Endodermal cell (in vitro differentiated cells): ENCODE data around the gene ATG12. TPM values are rescaled to one million over a fixed set of nuclear protein-coding genes. Genes with fewer than 3 reads are reported as not detected.
"Not testable (repeated sequence)": the region's sequence is repeated elsewhere in the genome, so short reads cannot be mapped to it uniquely, and the experiment has no call there.

Experiments
- DNase-seq: peaks from one replicate; pipeline ENCODE4 v3.0.0-alpha.2; 2017
- H3K27ac ChIP-seq: 2 replicates; pipeline ENCODE4 v1.5.1; 2013; ENCODE audit warnings: mild to moderate bottlenecking, low read depth, low read length, moderate library complexity
- H3K27me3 ChIP-seq: 2 replicates; pipeline ENCODE4 v1.6.1; 2013; ENCODE audit warnings: mild to moderate bottlenecking, low read length, moderate library complexity; ENCODE audit not compliant: insufficient read depth, control insufficient read depth, poor library complexity, severe bottlenecking
- H3K36me3 ChIP-seq: 2 replicates; pipeline ENCODE4 v1.7.0; 2013; ENCODE audit warnings: mild to moderate bottlenecking, low read length, moderate library complexity; ENCODE audit not compliant: control insufficient read depth, insufficient read depth
- H3K4me1 ChIP-seq: one replicate; pipeline ENCODE4 v1.7.0; 2013; ENCODE audit warnings: low read length; ENCODE audit not compliant: control insufficient read depth, insufficient read depth
- H3K4me3 ChIP-seq: 2 replicates; pipeline ENCODE4 v1.5.1; 2013; ENCODE audit warnings: mild to moderate bottlenecking, low read length, moderate library complexity
- H3K9ac ChIP-seq: 2 replicates; pipeline ENCODE4 v1.6.1; 2013; ENCODE audit warnings: mild to moderate bottlenecking, low read length, moderate library complexity; ENCODE audit not compliant: poor library complexity, severe bottlenecking; ENCODE audit errors: extremely low read depth
- H3K9me3 ChIP-seq: 2 replicates; pipeline ENCODE4 v1.6.1; 2013; ENCODE audit warnings: mild to moderate bottlenecking, low read length, moderate library complexity; ENCODE audit not compliant: control insufficient read depth
- H3K27ac Mint-ChIP-seq: 2 replicates; pipeline ENCODE4 v1.8.0; 2020; ENCODE audit warnings: mixed read lengths
- H3K27me3 Mint-ChIP-seq: 2 replicates; pipeline ENCODE4 v1.8.0; 2021; ENCODE audit warnings: mild to moderate bottlenecking, mixed read lengths; ENCODE audit not compliant: insufficient read depth
- H3K36me3 Mint-ChIP-seq: 2 replicates; pipeline ENCODE4 v1.8.0; 2020; ENCODE audit warnings: low read depth, mixed read lengths
- H3K4me1 Mint-ChIP-seq: 2 replicates; pipeline ENCODE4 v1.8.0; 2020; ENCODE audit warnings: mixed read lengths
- H3K4me3 Mint-ChIP-seq: 2 replicates; pipeline ENCODE4 v1.8.0; 2020; ENCODE audit warnings: mild to moderate bottlenecking, moderate library complexity, mixed read lengths
- H3K9me3 Mint-ChIP-seq: 2 replicates; pipeline ENCODE4 v1.8.0; 2020; ENCODE audit warnings: mild to moderate bottlenecking, mixed read lengths
- WGBS, 2 experiments: methylation state at CpG; one replicate each; pipeline versions ENCODE4 v1.1.5 to v1.1.7; 2013; ENCODE audit warnings: missing lambda C conversion rate in 2 of 2, mixed read lengths in 1 of 2; ENCODE audit not compliant: insufficient coverage in 1 of 2, insufficient read length in 1 of 2; 5-methylcytosine and 5-hydroxymethylcytosine counted together
- long read RNA-seq, 4 experiments: library from polyadenylated mRNA in 2 of 4; library from RNA in 1 of 4; library from capped mRNA in 1 of 4; stranded (forward) in 3 of 4; unstranded in 1 of 4; transcript quantifications; one replicate each; pipeline ENCODE4 v2.0.0, GENCODE V29; 2020 to 2021; ENCODE audit warnings: inconsistent platforms in 1 of 4
- polyA plus RNA-seq, 2 experiments: library from polyadenylated mRNA; stranded (reverse); fragments of 50-300 nt; gene quantifications; one replicate each; pipeline ENCODE4 v1.2.3, GENCODE V29; 2013
- total RNA-seq, 2 donors: library from RNA; stranded (reverse); fragmentation: NEBNext Ultra II Directional in 1 of 2; extraction: Animal tissue kit (Norgen Biotek cat#: 25700) in 1 of 2; gene quantifications; 2 replicates in 1 of 2; 3 replicates in 1 of 2; pipeline ENCODE4 v1.2.1, GENCODE V29; 2021
- TF ChIP-seq, protein P1 (sequence below): fragments of 200-600 bp; sonication (generic); conservative IDR thresholded peaks from 2 replicates; pipeline ENCODE4 v1.5.0; 2021; ENCODE audit warnings: antibody characterized with exemption, mild to moderate bottlenecking

ATG12 gene
- 10 to 100 TPM; 47.9 to 57.8 TPM for total RNA-seq
- polyA plus RNA-seq (2013, experiment 1 of 2): 77.8 TPM
- polyA plus RNA-seq (2013, experiment 2 of 2): 69.7 TPM
- long read RNA-seq, experiment 1, full-length matches to known transcripts: 16 of 28 reads
- long read RNA-seq, experiment 1, partial matches to known transcripts: 0 of 28 reads
- long read RNA-seq, experiment 1, other reads (novel, unspliced or antisense): 12 of 28 reads
- long read RNA-seq, experiment 2, full-length matches to known transcripts: 82 of 89 reads
- long read RNA-seq, experiment 2, partial matches to known transcripts: 0 of 89 reads
- long read RNA-seq, experiment 2, other reads (novel, unspliced or antisense): 7 of 89 reads
- long read RNA-seq, experiment 3, full-length matches to known transcripts: 93 of 106 reads
- long read RNA-seq, experiment 3, partial matches to known transcripts: 6 of 106 reads
- long read RNA-seq, experiment 3, other reads (novel, unspliced or antisense): 7 of 106 reads
- long read RNA-seq, experiment 4, full-length matches to known transcripts: 88 of 92 reads
- long read RNA-seq, experiment 4, partial matches to known transcripts: 3 of 92 reads
- long read RNA-seq, experiment 4, other reads (novel, unspliced or antisense): 1 of 92 reads

DNA sequence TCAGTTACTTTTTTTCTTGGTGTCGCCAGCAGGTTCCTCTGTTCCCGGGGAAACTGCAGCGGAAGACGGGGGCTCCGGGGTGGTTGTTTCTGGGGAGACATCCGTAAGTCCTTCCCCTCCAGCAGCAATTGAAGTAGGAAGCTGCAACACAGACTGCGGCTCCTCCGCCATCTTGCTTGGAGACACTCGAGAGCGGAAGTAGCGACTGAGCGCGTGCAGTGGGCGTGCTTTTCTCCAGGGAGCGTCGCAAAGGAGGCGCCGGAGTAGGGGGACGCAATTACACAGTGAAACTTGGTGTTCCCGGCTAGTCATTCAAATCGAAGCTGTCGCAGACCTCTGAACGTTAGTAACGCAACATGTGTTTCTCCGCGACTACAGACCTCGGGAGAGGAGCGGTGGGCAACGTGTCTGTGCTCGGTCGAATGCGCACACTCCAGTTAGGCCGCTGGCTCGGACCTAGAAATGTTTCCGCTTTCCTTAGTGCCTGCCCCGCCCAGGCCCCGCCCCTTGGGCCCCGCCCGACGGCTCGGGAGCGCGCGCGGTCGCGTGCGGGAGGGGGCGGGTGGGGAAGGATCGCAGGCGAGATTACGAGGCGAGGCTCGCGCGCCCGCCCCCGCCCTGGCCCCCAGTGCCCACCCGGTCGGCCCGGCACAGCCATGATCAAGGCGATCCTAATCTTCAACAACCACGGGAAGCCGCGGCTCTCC, at the start of gene ATG12, which contains the start of gene AP3S1:
ATG12 (minus strand) TSS at position 184 of the 707 bp plus-strand sequence; CDS start at position 171, 13 bp downstream.
AP3S1 (plus strand) TSS at position 554 of the 707 bp plus-strand sequence; CDS start at position 657, 103 bp downstream.
- Histone ChIP-seq H3K36me3 (peaks cover 21% of the 10 kb centered on the region), H3K9me3 (no peaks in the 10 kb centered on the region), H3K27ac (peak within 1 kb of the TSS; percentile 83), H3K27me3 (no peaks in the 10 kb centered on the region), H3K4me3 (peak within 1 kb of the TSS; percentile 90), H3K4me1 (no peaks in the 10 kb centered on the region), H3K9ac (peak within 1 kb of the TSS; percentile 89)
- TF ChIP-seq, protein P1, sequence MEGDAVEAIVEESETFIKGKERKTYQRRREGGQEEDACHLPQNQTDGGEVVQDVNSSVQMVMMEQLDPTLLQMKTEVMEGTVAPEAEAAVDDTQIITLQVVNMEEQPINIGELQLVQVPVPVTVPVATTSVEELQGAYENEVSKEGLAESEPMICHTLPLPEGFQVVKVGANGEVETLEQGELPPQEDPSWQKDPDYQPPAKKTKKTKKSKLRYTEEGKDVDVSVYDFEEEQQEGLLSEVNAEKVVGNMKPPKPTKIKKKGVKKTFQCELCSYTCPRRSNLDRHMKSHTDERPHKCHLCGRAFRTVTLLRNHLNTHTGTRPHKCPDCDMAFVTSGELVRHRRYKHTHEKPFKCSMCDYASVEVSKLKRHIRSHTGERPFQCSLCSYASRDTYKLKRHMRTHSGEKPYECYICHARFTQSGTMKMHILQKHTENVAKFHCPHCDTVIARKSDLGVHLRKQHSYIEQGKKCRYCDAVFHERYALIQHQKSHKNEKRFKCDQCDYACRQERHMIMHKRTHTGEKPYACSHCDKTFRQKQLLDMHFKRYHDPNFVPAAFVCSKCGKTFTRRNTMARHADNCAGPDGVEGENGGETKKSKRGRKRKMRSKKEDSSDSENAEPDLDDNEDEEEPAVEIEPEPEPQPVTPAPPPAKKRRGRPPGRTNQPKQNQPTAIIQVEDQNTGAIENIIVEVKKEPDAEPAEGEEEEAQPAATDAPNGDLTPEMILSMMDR: no peak
- Mint-ChIP-seq H3K27me3 (peaks cover 7% of the 10 kb centered on the region), H3K4me3 (peak within 1 kb of the TSS; percentile 97), H3K36me3 (peaks cover 10% of the 10 kb centered on the region), H3K27ac (peak within 1 kb of the TSS; percentile 99), H3K9me3 (no peaks in the 10 kb centered on the region), H3K4me1 (peaks cover 27% of the 10 kb centered on the region)
- peak; percentile 95 for DNase-seq
- WGBS, 2 experiments: 8 to 18% methylated on average over 50 to 65 of the region's 65 CpGs

DNA sequence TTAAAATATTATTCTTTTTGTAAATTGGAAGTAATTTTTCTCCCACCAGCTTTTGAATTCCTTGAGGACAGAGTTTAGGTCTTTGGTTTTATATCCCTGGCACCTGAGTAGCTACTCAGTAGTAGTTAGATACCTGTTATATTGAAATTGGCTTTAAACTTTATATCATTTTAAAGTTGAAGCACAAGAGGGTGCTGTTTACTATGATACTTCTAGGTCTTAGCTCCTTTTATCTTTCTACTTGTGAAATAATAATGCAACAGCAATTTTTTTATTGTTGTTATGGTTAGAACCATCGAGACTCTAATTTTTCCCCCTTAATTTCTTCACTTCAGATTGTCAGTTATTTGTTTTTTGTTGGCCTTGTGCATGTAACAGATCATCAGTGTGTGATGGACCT, 46.7 kb upstream of the ATG12 start:
- Histone ChIP-seq H3K36me3 (no peaks in the 10 kb centered on the region), H3K9me3 (no peaks in the 10 kb centered on the region), H3K27ac (no peak overlapping the region), H3K4me1 (no peaks in the 10 kb centered on the region), H3K4me3 (no peak overlapping the region), H3K9ac (no peak overlapping the region), H3K27me3 (no peaks in the 10 kb centered on the region)
- TF ChIP-seq, protein P1: peak; percentile 45
- Mint-ChIP-seq H3K36me3 (no peaks in the 10 kb centered on the region), H3K4me1 (no peaks in the 10 kb centered on the region), H3K4me3 (no peak overlapping the region), H3K9me3 (no peaks in the 10 kb centered on the region), H3K27ac (no peak overlapping the region), H3K27me3 (no peaks in the 10 kb centered on the region)
- DNase-seq: no peak
- WGBS, 2 experiments: 100% methylated on average over 1 of the region's 1 CpG; no CpG with 5 or more reads in 1 of the 2 experiments

DNA sequence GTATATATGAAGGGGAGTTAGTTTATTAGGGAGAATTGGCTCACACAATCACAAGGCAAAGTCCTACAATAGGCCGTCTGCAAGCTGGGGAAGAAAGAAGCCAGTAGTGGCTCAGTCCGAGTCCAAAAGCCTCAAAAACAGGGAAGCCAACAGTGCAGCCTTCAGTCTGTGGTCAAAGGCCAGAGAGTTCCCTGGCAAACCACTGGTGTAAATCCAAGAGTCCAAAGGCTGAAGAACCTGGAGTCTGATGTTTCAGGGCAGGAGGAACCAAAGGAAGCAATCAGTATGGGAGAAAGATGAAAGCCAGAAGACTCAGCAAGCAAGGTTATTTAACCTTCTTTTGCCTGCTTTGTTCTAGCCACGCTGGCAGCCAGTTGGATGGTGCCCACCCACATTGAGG, 43.8 kb upstream of the ATG12 start:
- H3K9me3 Mint-ChIP-seq, H3K27ac ChIP-seq, H3K4me3 Mint-ChIP-seq, H3K4me3 ChIP-seq, H3K4me1 Mint-ChIP-seq, H3K27me3 ChIP-seq, H3K27me3 Mint-ChIP-seq, H3K9ac ChIP-seq, H3K27ac Mint-ChIP-seq, DNase-seq, H3K4me1 ChIP-seq, H3K36me3 Mint-ChIP-seq, H3K36me3 ChIP-seq, H3K9me3 ChIP-seq: not testable (repeated sequence)
- 75 to 86% methylated on average over 3 of the region's 3 CpGs for WGBS, 2 experiments
